T-helper 2 cell treated with Interferon-gamma antibody and Interleukin-4, amounts not matched to agents 100 ng/mL and 5 ng/mL, for 36 hours (primary cell): ENCODE data around the gene DBT. TPM values are rescaled to one million over a fixed set of nuclear protein-coding genes. Genes with fewer than 3 reads are reported as not detected.
"Not testable (repeated sequence)": the region's sequence is repeated elsewhere in the genome, so short reads cannot be mapped to it uniquely, and the experiment has no call there.

Experiments used
- intact Hi-C: fragments of 100-400 bp; cut with micrococcal nuclease; formaldehyde crosslinking; loops from one replicate; pipeline ENCODE4 v1.15.1; 2023
- total RNA-seq: library from RNA; stranded (reverse); gene quantifications from 2 replicates; pipeline ENCODE4 v1.2.3, GENCODE V29; 2022

Gene DBT
- total RNA-seq, 1 donor from 2014 or later: 10.8 TPM

- intact Hi-C loops: not testable (repeated sequence)
These were observed 46.9 kb downstream of the DBT start for GRCh38 chr1:100202703-100203102.

DNA sequence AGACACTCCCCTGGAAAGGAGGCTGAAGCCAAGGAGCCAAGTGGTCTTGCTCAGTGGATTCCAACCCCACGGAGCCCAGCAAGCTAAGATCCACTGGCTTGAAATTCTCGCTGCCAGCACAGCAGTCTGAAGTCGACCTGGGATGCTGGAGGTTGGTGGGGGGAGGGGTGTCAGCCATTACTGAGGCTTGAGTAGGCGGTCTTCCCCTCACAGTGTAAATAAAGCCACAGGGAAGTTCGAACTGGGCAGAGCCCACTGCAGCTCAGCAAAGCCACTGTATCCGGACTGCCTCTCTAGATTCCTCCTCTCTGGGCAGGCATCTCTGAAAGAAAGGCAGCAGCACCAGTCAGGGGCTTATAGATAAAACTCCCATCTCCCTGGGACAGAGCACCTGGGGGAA, 49.6 kb downstream of the DBT start:
- intact Hi-C loops: not testable (repeated sequence)

DNA sequence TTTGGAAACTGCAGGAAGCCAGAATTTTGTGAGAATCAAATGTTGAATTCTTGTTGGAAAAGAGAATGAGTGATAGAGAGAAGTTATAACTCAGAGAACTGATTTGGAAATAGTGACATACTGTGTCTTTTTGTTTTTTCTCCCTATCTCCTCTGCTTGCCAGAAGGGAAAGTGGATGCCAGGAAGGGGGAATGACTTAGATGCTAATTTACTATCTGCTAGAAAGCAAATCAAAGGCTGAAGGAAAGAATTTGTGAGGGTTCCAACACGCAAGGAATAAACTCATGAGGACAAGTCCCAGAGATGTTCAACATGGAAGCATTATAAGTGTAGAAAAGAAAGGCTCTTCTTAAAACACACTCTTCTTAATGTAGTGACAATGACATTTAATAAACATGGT, 51.0 kb downstream of the DBT start:
- intact Hi-C loops: no loop called here

GRCh38 chr1:100188617-100189016, 61.0 kb downstream of the DBT start:
- intact Hi-C loops: no loop called here

- intact Hi-C loops: no loop called here
These were observed 61.7 kb downstream of the DBT start for GRCh38 chr1:100187912-100188311.

- intact Hi-C loops: no loop called here
These were observed 65.1 kb downstream of the DBT start for GRCh38 chr1:100184536-100184935.

GRCh38 chr1:100183370-100183769, 66.3 kb downstream of the DBT start:
- intact Hi-C loops: no loop called here

- intact Hi-C loops: no loop called here
These were observed 71.5 kb downstream of the DBT start, which contains the start of gene LRRC39 for GRCh38 chr1:100178091-100178490. Gene LRRC39 (minus strand): TSS chr1:100178256. CDS start chr1:100168516, 9,740 bp downstream.

GRCh38 chr1:100177295-100178041, 72.2 kb downstream of the DBT start:
- intact Hi-C loops: no loop called here

- intact Hi-C loops: no loop called here
These were observed 81.6 kb downstream of the DBT start for GRCh38 chr1:100168051-100168450.

DNA sequence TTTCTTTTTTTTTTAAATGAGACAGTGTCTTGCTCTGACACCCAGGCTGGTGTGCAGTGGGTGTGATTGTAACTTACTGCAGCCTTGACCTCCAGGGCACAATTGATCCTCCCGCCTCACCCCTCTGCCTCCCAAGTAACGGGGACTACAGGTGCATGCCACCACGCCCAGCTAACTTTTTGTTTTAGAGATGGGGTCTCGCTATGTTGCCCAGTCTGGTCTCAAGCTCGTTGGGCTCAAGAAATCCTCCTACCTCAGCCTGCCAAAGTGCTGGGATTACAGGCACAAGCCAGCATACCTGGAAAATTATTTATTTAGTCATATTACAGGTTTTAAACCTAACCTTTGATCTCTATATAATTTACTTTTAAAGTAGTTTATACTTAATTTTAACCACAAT, 84.9 kb downstream of the DBT start:
- intact Hi-C loops: no loop called here

- intact Hi-C loops: no loop called here
These were observed 85.4 kb downstream of the DBT start for GRCh38 chr1:100164216-100164615.

DNA sequence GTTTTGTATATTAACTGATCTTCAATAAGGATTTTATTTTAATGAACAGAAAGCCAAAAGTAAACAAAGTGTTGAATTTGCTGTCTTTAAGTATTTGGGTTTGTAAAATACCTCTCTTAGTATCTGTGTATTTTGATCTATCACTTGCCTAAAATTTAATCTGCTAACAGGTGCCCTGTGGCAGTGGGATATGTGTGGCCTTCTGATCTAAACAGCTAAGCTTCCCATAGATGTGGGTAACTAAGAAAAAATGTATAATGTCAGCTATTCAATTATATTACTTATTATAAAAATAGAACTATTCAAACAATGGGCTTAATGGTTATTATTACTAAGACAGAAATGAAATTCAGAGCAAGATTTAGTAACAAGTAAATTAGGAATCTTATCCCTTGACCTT, 86.8 kb downstream of the DBT start:
- intact Hi-C loops: no loop called here

- intact Hi-C loops: no loop called here
These were observed 97.4 kb downstream of the DBT start for GRCh38 chr1:100152271-100152670.

DNA sequence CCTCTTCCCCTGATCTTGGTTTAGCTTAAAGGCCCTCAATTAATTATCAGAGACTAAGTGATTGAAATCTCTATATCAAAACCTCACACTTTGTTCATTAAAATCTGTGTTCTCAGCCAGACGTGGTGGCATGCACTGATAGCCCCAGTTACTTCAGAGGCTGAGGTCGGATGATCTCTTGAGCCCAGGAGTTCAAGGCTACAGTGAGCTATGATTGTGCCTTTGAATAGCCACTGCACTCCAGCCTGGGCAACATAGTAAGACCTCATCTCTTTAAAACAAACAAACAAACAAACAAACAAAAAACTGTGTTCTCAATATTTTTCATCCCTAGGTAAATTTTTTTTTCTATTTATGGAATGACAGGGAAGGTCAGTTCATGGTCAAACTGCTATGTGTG, 98.0 kb downstream of the DBT start:
- intact Hi-C loops: no loop called here

DNA sequence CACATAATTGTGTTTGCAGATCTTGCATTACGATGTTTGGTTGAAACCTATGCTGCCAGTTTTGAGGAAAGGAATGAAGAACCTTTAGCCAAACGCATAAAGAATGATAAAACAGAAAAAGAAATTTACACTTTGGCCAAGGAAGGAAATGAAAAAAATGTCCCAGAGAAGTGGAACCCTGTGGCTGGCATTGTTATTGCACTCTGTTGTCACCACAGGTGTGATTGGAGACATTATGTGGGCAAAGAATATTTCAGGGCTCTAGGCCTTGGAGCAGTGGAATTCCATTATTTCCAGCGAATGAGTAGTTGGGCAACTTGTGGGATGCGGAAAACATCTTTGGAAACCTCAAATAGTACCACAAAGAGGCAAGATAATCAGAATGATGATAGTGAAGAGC, 101.8 kb downstream of the DBT start:
- intact Hi-C loops: no loop called here

- intact Hi-C loops: no loop called here
These were observed 102.7 kb downstream of the DBT start for GRCh38 chr1:100146958-100147357.

- intact Hi-C loops: no loop called here
These were observed 104.5 kb downstream of the DBT start for GRCh38 chr1:100145116-100145515.

GRCh38 chr1:100142343-100142742, 107.3 kb downstream of the DBT start:
- intact Hi-C loops: no loop called here

DNA sequence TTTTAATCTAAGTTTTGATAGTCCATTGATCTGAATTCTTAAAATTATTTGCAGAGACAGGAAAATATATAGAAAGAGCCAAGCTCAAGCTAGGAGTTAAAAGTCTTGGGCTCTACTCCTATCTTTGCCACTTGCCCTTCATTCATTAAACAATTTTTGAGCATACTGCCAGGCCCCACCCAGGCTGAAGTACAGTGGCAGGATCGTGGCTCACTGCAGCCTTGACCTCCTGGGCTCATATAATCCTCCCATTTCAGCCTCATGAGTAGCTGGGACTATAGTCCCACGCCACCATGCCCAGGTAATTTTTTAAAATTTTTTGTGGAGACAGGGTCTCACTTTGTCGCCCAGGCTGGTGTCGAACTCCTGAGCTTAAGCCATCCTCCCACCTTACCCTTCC, 108.4 kb downstream of the DBT start:
- intact Hi-C loops: no loop called here

GRCh38 chr1:100137602-100138001, 112.0 kb downstream of the DBT start:
- intact Hi-C loops: loop anchor here (10.0 kb wide), 1 partner anchor 293 kb away; no protein-coding TSS in a partner anchor
